T-helper 9 cell (primary cell): ENCODE measurements around the gene MEF2A.
"Not testable (repeated sequence)": the region's sequence is repeated elsewhere in the genome, so short reads cannot be mapped to it uniquely, and the experiment has no call there.

Source experiments
- DNase-seq: peaks from one replicate; pipeline ENCODE4 v3.0.0-alpha.2; 2020
- total RNA-seq, 2 donors: gene quantifications; one replicate each; lab custom pipeline; 2026; lab: John Stamatoyannopoulos, UW

Gene MEF2A
- total RNA-seq, result 35.0 to 52.1 reads per million in 2 donors

DNA sequence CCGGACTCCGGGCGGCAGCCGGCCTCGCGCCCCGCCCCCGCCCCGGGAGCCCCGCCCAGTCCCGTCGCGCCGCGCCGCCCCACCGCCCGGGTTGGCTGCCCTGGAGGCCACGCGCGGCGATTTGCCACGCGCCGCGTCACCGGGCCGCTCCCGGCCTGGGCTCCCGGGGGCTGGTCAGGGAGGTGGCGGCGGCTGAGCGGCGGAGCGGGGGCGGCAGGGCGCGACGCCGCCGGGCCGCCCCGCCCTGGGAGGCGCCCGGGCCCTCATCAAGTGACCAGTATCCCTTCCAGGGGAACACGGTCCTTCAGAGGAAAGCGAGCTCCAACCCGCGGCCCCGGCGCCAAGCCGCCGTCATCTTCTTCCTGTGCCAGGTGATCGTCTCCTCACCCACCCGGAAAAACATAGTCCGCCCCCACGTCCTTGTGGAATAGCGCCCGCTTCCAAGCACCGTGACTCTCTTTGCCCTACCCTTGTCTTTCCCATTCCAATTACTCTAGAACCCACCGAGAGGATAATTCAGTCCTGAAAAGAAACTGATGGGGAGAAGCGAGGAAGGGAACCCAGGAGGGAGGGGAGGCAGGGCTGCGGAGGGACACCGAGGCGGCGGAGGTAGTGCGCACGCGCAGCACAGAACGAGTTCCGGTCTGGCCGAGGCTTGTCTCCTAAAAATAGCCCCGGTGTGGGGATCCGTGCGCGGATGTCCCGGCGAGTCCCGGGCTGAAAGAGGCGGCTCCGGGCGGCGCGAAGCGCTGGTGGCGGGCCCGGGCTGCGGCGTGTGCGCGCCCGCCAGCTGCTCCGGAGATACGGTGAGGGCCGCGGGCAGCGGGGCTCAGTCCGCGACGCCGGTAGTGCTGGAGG lies at the start of gene MEF2A:
MEF2A (plus strand) TSS at position 686 of the 858 bp plus-strand sequence. CDS start 67,136 bp downstream, outside the sequence.
- peak; percentile 84 for DNase-seq

GRCh38 chr15:99518191-99518590 lies 47.6 kb upstream of the MEF2A start:
- no peak for DNase-seq

GRCh38 chr15:99519366-99519765 lies 46.4 kb upstream of the MEF2A start:
- not testable (repeated sequence) for DNase-seq

GRCh38 chr15:99522288-99522687 lies 43.5 kb upstream of the MEF2A start:
- DNase-seq, result no peak

DNA sequence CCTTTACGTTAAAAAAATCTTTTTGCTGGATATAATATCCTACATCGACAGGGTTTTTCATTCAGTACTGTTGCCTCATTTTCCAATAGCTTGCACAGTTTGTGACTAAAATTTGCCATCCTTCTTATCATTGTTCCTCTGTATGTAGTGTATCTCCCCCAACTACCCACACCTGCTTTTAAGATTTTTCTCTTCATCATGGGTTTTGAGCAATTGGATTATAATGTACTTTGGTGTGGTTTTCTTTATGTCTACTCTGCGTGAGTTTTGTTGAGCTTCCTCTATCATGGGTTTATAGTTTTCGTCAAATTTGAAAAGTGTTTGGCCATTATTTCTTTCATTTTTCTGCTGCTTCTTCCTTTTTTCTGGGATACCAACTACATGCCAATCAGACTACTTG lies 39.6 kb upstream of the MEF2A start:
- DNase-seq, result no peak

- no peak for DNase-seq
Observed at GRCh38 chr15:99526671-99527070, 39.1 kb upstream of the MEF2A start.

DNA sequence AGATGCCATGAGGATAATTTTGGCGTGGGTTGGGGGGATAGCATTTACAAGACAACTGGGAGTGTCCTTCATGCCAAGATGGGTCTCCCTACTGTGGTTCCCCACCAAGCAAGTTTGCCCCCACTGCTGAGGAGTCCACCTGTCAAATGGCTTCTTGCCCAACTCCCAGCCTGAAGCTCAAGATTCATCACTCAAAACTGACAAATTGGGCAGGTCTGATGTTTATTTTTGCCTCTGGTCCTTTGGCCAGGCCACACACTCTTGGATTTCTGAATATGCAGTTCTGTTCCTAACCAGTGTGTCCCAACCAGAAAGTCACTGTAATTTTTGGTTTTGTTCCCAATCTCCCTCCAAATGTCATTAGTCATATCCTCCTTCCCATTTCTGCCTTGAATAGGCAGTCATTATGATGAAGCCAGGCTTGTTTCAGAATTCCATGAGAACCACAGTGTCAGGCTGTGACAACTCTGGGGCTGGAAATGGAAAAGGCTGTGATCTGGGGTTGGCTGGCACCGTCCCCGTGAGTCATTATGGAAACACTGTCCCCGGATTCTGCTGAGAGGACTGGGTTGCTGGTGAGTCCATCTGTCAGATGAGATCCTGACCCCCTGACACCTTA lies 29.3 kb upstream of the MEF2A start:
- DNase-seq, result no peak

DNA sequence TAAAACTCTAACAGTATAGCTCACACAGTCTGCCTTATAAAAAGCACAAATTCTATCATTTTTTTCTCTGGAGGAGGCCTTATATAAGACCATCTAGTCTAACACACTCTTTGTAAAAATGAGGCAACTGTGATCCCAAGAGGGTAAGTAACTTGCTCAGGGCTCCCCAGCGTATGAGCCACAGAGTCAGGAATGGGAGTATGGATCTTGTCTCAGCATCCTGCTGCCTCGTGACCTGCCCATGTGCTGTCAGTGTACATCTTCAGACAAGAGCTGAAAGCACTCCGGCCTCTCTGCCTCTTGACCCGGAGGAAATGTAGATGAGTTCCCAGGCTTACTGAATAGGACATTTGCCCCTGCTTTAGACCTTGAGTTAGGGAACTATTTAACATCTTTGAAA lies 28.4 kb upstream of the MEF2A start:
- DNase-seq, result no peak

DNA sequence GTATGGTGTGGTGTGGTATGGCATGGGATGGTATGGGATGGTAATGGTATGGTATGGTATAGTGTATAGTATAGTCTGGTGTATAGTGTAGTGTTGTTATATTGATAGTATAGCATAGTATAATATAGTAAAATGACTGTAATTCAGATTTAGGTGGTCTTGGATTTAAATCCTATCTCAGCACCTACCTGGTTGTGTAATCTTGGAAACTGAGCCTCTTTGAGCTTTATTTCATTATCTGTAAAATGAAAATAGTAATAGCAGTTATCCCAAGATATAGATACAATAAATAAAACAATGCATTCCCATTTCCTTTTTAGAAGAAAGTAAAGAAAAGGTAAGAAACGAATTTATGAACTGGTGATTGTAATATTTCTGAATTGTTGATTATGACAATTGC lies 27.5 kb upstream of the MEF2A start:
- DNase-seq, result no peak

DNA sequence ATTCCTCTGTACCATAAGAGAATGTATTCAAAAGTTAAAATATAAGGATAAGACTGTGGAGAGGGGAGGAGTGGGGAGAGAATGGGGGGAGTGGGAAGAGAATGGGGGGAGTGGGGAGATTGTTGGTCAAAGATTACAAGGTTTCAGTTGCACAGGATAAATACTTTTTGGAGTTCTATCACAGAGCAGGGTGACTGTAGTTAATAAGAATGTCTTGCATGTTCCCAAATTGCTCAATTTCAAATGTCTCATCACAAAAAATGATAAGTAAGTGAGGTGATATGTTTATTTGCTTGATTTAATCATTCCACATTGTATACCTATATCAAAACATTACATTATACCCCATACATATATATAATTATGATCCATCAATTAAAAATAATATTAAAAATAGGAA lies 23.0 kb upstream of the MEF2A start:
- DNase-seq, result no peak

DNA sequence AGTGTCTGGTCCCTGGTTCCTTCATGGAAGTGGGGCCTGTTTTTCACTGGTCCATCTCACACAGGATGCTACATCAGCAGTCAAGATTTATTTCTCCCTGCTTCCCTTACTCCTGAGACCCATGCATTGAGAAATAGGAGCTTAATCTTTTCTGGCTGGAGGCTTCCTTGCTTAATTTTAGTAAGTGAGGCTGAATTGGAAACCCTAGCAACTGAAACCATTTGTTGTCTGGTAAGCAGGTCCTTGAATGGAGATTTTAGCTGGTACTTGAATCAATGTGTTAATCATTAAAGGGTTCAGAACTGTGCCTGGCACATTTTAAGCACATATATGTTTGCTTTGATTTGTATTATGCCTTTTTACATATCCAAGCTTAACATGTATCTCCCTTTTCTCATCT lies 20.2 kb upstream of the MEF2A start:
- DNase-seq, result no peak

DNA sequence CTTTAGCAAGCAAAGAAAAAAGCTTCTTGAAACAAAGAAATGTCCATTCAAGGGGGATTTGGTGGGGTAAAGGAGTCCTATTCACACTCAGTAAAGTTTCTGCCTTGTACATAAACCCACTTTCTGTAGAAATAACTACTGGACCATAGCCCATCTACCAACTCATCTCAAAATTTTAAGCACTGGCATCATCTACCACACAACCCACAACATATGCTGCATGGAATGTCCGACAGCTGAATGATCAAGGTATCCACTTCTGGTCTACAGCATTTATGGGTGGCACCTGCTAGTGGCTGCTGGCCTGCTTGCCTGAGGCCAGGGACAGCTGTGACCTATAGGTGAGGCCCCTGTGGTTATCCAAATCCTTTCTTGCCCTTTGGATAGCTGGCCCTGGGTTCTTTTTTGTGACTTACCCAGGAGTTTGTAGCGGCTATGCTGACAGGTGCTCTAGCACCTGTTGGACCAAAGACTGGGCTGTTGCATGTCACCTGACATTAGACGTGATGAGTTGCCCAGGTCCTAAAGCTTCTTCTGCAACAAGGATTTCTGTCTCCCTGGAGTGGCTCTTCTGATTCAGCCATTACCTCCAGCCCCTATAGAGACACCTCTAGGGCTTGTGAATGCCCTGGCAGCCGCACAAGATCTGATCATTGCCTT lies 19.2 kb upstream of the MEF2A start:
- DNase-seq, result no peak

GRCh38 chr15:99547517-99547916 lies 18.3 kb upstream of the MEF2A start:
- DNase-seq, result no peak

DNA sequence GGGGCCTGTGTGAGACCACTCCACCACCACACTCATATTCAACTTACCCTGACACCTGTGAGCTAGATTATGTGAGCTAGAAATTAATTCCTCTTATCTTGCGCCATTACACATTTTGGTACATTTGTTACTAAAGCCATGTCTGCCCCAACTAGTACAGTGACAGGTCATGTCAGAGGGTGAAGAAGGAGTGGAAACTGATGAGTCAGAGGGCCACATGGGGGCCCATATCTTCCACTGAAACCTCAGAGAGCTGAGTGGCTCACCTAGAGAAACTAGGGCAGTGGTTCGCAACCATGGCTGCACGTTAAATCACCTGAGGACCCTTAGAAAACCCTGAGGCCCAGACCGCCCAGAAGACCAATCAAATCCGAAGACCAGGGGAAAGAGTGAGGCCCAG lies 15.7 kb upstream of the MEF2A start:
- DNase-seq, result no peak

DNA sequence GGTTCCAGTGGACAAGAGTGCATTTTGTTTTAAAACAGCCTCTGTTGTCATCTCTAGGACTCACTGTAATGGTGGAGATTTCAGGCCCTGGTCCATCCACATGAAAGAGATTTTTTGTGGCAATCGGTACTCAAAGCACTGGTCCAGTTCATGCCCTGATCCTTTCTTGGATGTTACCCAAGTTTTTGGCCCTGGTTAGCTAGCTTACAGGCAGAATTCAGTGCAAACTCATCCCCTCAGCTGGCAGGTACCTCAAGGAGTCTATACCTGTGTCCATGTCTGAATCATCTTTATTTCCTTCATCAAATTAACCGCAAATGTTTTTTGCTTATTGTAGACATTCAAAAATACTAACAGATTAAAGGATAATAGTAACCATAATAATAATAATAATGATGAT lies 13.7 kb upstream of the MEF2A start:
- DNase-seq, result no peak

- DNase-seq, result no peak
Observed at GRCh38 chr15:99554880-99555488, 10.8 kb upstream of the MEF2A start.

GRCh38 chr15:99556011-99556410 lies 9.8 kb upstream of the MEF2A start:
- no peak for DNase-seq

DNA sequence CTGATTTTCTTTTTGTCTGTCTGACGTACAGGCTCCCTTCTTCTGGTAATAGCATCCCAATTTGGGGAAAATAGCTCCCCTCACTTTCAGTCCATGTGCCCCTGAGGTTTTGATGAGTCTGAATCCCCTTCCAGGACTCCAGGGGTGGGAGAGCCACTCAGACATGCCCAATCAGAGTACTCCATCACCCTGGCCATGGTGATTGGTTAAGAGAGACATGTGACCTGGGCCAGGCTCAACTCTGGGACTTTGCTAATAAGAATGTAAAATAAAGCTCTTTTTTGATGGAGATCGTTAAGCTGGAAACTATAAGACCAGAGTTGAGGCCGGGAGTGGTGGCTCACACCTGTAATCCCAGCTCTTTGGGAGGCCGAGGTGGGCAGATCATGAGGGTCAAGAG lies 9.2 kb upstream of the MEF2A start:
- no peak for DNase-seq

DNA sequence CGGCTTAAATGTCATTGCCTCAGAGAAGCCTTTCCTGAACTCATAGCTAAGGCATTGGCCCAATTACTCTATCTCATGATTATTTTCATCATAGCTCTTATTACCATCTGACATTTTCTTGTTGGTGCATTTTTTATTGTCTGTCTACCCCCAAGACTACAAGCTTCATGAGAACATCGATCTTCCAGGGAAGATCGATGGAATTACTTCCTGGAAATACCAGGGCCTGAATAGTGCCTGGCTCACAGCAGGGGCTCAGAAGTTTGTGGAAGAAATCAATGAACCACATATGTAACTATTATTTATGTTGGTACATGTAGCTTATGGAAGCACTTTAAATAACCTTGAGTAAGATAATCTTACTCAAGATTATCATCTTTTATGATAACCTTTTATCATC lies 7.7 kb upstream of the MEF2A start:
- DNase-seq, result no peak

DNA sequence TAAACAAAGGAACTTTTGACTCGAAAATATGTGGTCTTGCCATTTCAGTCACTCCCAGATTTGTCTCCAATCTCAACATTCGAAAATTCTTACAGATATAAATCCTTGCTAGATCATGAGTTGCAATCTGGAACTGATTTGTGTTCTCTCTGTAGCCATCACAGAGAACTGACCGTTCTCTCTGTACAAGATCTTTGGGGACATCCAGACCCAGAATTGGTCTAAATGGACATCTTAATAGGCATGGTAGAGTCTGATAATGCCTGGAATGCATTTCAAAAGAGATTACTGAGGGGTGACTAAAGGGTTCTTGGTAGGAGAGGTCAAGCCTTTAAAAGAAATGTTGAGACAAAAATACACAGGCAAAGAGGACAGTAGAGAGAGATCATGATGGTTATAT lies 7.2 kb upstream of the MEF2A start:
- no peak for DNase-seq

DNA sequence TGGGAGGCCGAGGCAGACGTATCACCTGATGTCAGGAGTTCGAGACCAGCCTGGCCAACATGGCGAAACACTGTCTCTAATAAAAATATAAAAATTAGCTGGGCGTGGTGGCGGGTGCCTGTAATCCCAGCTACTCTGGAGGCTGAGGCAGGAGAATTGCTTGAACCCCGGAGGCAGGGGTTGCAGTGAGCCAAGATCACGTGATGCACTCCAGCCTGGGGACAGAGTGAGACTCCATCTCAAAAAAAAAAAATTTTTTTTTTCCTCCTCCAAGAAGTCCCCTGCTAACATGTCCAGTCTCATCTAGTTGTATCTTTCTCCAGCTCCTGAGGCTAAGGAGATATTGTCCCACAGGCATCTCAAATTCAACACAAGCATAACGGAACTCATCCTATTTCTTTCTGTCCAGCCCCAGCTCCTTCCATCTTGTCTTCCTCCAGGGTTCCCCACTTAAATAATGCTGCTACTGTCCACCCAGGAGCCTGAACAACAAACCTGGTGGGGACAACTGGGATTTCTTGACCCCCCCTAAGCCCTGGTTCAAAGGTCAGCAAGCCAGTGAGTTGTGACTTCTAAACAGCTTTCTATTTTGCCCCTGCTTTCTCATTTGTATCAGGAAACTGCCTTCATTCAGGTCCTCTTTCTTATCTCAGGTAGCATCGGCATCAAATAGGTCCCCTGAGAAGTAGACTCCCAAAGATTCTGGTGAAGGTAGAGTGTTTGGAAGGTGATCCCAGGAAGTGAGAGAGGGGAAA lies 4.1 kb upstream of the MEF2A start:
- DNase-seq, result no peak

DNA sequence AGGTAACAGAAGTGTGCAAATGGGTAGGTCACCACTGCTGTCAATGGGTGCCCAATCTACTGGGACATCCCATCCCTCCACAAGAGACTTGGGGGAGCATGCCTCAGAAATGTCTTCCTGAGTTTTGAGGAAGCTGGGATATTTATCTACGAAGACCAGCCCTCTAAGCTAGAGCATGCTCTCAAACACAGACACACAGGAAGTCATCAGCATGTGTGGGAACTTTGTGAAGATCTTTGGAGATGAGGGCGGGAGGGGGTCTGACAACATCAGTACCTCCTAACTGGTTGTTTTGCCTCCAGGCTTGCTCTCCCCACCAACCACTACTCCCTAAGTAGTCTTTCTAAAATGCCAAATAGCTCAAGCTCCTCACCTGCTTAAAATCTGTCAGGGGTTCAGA lies 3.5 kb upstream of the MEF2A start:
- DNase-seq, result no peak
